Adipocyte (in vitro differentiated cells): Measurements from ENCODE around the gene FIGN.

ENCODE experiments used
- DNase-seq: peaks from one replicate; pipeline ENCODE4 v3.0.0-alpha.2; 2015; ENCODE audit warnings: low read depth
- H3K27me3 ChIP-seq: replicated peaks from 2 replicates; pipeline ENCODE4 v1.7.0; 2013; ENCODE audit warnings: mild to moderate bottlenecking, low read length, moderate library complexity; ENCODE audit not compliant: control insufficient read depth, insufficient read depth
- H3K36me3 ChIP-seq: 2 replicates; pipeline ENCODE4 v1.7.0; 2013; ENCODE audit warnings: low read length, mild to moderate bottlenecking, moderate library complexity; ENCODE audit not compliant: control insufficient read depth, insufficient read depth, severe bottlenecking
- H3K4me1 ChIP-seq: 2 replicates; pipeline ENCODE4 v1.7.0; 2013; ENCODE audit warnings: mild to moderate bottlenecking, low read length, moderate library complexity; ENCODE audit not compliant: control insufficient read depth, insufficient read depth
- H3K4me3 ChIP-seq: 2 replicates; pipeline ENCODE4 v1.7.0; 2013; ENCODE audit warnings: mild to moderate bottlenecking, low read length, moderate library complexity
- H3K9ac ChIP-seq: 2 replicates; pipeline ENCODE4 v1.7.0; 2013; ENCODE audit warnings: mild to moderate bottlenecking, low read length, moderate library complexity
- H3K9me3 ChIP-seq: 2 replicates; pipeline ENCODE4 v1.7.0; 2013; ENCODE audit warnings: mild to moderate bottlenecking, low read length, moderate library complexity; ENCODE audit not compliant: control insufficient read depth

Gene FIGN

DNA sequence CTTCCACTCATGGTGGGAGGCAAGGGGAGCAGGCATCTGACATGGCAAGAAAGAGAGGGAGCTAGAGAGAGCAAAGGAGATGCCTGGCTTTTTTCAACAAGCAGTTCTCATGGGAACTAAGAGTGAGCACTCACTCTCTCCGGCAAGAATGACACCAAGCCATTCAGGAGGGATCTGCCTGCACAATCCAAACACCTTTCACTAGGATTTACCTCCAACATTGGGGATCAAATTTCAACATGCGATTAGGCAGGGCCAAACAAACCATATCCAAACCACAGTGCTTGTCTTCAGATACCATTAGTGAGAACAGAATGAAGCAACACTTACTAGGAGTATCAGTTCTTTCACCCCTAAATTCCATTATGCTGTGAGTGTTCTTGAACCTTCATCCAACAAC, 77.3 kb downstream of the FIGN start:
- Histone ChIP-seq H3K4me3 (no peak overlapping the region), H3K27me3 (no peaks in the 10 kb centered on the region), H3K9me3 (no peaks in the 10 kb centered on the region), H3K4me1 (peaks cover 12% of the 10 kb centered on the region), H3K36me3 (no peaks in the 10 kb centered on the region), H3K9ac (no peak overlapping the region)
- no peak for DNase-seq

DNA sequence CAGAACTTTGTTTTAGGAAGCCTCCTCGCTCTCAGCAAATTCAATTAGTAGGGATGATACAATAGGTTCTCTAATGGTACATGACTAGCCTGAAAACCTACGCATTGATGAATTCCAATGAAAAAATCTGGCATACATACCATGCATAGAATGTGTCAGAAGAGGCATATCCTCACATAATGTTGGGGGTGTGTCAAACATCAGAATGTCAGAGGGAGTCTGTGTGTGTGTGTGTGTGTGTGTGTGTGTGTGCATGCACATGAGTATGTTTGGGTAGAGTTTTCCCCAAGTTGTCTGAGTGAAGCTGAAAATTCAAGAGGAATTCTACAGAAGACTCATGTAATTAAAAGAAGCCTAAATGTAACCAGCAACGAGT, 78.5 kb downstream of the FIGN start:
- Histone ChIP-seq H3K9me3 (no peaks in the 10 kb centered on the region), H3K27me3 (no peaks in the 10 kb centered on the region), H3K4me3 (no peak overlapping the region), H3K9ac (no peak overlapping the region), H3K4me1 (peaks cover 12% of the 10 kb centered on the region), H3K36me3 (no peaks in the 10 kb centered on the region)
- peak; percentile 51 for DNase-seq

- Histone ChIP-seq H3K36me3 (no peaks in the 10 kb centered on the region), H3K27me3 (no peaks in the 10 kb centered on the region), H3K4me1 (peaks cover 12% of the 10 kb centered on the region), H3K4me3 (no peak overlapping the region), H3K9me3 (no peaks in the 10 kb centered on the region), H3K9ac (no peak overlapping the region)
- no peak for DNase-seq
These were observed 79.1 kb downstream of the FIGN start for GRCh38 chr2:163656622-163657280.

- H3K4me1 ChIP-seq, result peaks cover 12% of the 10 kb centered on the region
- no peak for DNase-seq
These were observed 80.1 kb downstream of the FIGN start for GRCh38 chr2:163655667-163656066.

DNA sequence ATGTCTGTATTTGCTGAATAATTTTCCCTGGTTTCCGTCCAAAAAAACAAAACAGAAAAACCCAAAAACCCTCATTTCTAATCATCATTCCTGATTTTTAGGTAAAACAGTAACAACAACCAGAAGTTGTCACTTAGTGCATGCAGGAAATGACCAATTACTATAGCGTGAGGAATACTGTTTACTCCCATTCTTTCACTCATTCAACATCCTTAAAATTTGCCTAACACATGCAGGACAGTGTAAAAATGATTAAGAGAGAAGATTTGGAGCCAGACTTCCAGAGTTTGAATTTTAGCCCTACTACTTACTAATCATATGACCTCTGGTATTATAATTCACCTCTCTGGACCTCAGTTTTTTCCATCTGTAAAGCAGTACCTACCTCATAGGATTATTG, 83.1 kb downstream of the FIGN start:
- Histone ChIP-seq H3K27me3 (no peaks in the 10 kb centered on the region), H3K4me1 (no peaks in the 10 kb centered on the region), H3K9ac (no peak overlapping the region), H3K9me3 (no peaks in the 10 kb centered on the region), H3K4me3 (no peak overlapping the region), H3K36me3 (no peaks in the 10 kb centered on the region)
- no peak for DNase-seq

More at GRCh38 chr2:163655667-163656066, 80.1 kb downstream of the FIGN start:
- Histone ChIP-seq H3K27me3 (no peaks in the 10 kb centered on the region), H3K9ac (no peak overlapping the region), H3K9me3 (no peaks in the 10 kb centered on the region), H3K4me3 (no peak overlapping the region), H3K36me3 (no peaks in the 10 kb centered on the region)

DNA sequence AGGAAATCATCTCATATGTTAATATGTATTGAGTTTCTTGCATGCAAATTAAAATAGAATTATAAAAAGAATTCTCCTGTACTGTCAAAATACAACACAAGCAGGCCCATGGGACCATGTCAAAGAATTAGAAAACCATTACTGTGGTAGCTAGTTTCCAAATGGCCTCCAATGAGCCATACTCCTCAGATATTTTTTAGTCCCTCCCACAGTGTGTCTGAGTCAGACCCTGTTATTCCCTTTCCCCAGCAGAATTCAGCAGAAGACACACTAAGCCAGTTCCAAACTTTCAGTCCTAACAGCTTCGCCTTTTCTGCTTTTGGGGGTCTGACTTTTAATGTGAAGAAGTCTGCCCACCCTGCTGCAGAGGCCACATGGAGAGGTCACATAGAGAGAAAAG, 86.7 kb downstream of the FIGN start:
- DNase-seq, result no peak
- Histone ChIP-seq H3K4me1 (no peaks in the 10 kb centered on the region), H3K9me3 (no peaks in the 10 kb centered on the region), H3K9ac (no peak overlapping the region), H3K36me3 (no peaks in the 10 kb centered on the region), H3K4me3 (no peak overlapping the region), H3K27me3 (no peaks in the 10 kb centered on the region)

DNA sequence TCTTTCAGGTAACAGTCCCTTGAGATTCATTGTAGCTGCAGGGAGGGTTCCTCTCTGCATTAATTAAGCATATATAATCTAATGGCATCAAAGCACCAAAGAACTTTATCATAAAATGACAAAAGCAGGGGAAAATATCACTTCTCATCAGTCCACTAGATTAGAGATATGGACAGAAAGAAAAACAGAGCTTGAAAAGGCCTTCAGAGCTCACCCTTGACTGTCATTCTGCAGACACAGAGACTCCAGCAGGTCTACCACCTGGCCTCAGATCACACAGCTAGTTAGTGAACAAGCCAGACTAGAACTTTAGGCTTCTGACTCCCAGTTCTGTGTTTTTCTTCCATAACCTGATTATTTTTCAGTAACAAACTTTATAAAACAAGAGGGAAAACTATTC, 88.5 kb downstream of the FIGN start:
- H3K4me3 ChIP-seq, result no peak overlapping the region
- peaks cover 1% of the 10 kb centered on the region for H3K4me1 ChIP-seq

DNA sequence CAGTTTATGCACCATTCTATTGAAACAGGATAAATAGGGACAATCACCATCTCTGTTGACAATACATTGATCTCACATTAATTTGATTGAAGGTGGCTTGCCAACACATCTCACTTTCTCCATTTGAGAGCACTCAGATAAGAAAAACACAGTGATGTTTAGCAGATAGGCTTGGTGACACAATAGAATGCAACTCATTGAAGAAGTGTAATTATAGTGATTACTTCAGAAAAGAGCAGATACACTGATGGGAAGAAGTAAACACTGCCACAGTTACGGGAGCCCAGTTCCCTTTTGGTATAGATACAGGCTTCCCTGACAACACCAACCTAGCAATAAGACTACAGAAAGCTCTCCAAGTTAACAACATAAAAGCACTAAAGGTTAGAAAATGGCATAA, 89.1 kb downstream of the FIGN start:
- Histone ChIP-seq H3K9me3 (no peaks in the 10 kb centered on the region), H3K4me1 (peaks cover 7% of the 10 kb centered on the region), H3K36me3 (no peaks in the 10 kb centered on the region), H3K4me3 (no peak overlapping the region), H3K9ac (no peak overlapping the region), H3K27me3 (no peaks in the 10 kb centered on the region)
- no peak for DNase-seq

More for the DNA sequence above, 88.5 kb downstream of the FIGN start:
- Histone ChIP-seq H3K9me3 (no peaks in the 10 kb centered on the region), H3K27me3 (no peaks in the 10 kb centered on the region), H3K9ac (no peak overlapping the region), H3K36me3 (no peaks in the 10 kb centered on the region)
- no peak for DNase-seq

- no peaks in the 10 kb centered on the region for H3K9me3 ChIP-seq
- H3K4me1 ChIP-seq, result peaks cover 7% of the 10 kb centered on the region
- no peaks in the 10 kb centered on the region for H3K36me3 ChIP-seq
- no peak overlapping the region for H3K9ac ChIP-seq
- no peaks in the 10 kb centered on the region for H3K27me3 ChIP-seq
- no peak for DNase-seq
- no peak overlapping the region for H3K4me3 ChIP-seq
These were observed 91.6 kb downstream of the FIGN start for GRCh38 chr2:163644238-163644637.

- Histone ChIP-seq H3K9me3 (no peaks in the 10 kb centered on the region), H3K36me3 (no peaks in the 10 kb centered on the region), H3K4me1 (peaks cover 7% of the 10 kb centered on the region), H3K9ac (no peak overlapping the region), H3K4me3 (no peak overlapping the region), H3K27me3 (no peaks in the 10 kb centered on the region)
- peak; percentile 34 for DNase-seq
These were observed 93.8 kb downstream of the FIGN start for GRCh38 chr2:163641986-163642385.

DNA sequence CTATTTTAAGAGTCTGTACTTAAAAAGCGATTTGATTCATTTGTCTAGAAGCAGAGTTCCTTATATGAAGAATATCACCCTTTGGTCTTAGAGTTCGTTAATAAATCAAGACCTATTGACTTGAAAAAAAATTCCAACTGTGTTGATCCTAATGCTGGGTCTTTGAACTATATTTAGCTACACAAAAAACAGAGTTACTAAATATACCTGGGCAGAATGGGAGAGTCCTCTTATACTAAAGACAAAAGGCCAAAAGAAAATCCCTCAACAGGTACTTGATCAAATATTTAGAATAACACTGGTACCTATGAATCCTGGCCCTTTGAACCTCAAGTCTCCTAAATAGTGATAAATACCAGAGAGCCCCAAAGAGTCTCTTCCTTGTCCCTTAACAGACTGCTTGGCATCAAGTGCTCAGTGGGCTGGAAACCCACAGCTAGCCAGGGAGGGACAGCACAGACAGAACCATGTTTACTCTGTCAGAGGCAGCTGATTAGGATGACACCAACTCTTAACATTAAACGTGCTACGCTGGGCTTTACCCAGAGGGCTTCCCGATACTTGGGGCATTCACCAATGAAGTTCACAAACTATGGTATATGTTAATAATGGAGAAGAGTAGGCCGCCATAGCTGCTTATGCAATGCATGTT, 95.1 kb downstream of the FIGN start:
- Histone ChIP-seq H3K27me3 (no peaks in the 10 kb centered on the region), H3K9me3 (no peaks in the 10 kb centered on the region), H3K36me3 (no peaks in the 10 kb centered on the region), H3K4me3 (no peak overlapping the region), H3K4me1 (peaks cover 7% of the 10 kb centered on the region), H3K9ac (no peak overlapping the region)
- DNase-seq, result no peak

DNA sequence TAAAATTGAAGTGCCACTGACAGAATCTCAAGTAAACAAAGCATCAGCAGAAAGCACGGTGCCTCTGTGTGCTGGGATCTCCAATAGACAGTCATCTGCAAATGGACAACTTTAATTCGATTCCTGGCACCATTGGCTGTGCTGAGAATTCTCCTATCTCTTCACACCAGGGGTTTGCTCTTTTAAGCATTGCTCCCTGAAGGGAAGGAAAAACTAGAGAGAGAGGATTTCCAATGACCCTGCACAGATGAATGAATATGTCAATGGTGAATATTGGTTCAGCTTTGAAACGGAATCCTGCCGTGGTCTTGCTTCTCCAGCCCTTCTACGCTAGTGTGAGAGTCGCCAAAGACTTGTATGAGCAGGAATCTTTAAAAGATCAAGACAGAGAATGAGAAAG, 97.9 kb downstream of the FIGN start:
- H3K36me3 ChIP-seq, result no peaks in the 10 kb centered on the region

More for the DNA sequence above, 97.9 kb downstream of the FIGN start:
- Histone ChIP-seq H3K9me3 (no peaks in the 10 kb centered on the region), H3K4me3 (no peak overlapping the region), H3K9ac (no peak overlapping the region), H3K4me1 (peaks cover 7% of the 10 kb centered on the region), H3K27me3 (no peaks in the 10 kb centered on the region)
- DNase-seq, result no peak
